Measurements from ENCODE around the gene C10orf105.
A peak's percentile ranks its signal among the peaks of the same experiment; 100 is the strongest.

Gene C10orf105

DNA sequence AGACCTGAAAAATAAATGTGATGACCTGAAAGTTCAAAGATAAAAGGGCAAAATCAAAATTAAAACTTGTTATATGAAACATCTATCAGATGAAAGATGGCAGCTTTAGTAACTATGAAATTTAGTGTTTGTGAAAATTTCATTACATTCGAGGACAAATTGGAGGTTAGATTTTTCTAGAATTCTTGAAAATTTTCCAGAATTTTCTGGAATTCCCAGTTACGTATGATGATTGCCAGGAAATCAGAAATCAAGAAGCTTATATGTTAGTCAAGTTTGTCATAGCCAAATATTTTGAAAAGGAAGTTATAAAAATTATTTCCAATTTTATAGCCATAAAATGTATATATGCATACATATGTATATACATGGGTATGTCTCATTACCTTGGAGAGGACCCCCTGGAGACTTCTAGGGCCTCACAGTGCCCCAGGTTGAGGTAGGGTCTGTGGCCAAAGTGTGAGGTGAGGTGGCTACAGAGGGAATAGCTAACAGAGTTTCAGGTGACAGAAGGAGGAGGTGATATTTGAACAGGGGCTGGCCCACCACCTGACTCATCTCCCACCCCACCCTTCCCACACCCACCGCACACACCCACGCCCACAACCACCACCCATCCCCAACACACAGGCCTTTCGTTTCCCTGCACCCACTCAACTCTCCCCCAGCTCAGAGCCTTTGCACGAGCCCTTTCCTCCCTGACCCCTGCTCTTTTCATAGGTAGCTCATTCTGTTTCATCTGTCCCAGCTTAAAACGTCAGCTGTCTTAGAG, 21.5 kb downstream of the C10orf105 start:
- no peak for DNase-seq (ENCODE audit: low spot score)

DNA sequence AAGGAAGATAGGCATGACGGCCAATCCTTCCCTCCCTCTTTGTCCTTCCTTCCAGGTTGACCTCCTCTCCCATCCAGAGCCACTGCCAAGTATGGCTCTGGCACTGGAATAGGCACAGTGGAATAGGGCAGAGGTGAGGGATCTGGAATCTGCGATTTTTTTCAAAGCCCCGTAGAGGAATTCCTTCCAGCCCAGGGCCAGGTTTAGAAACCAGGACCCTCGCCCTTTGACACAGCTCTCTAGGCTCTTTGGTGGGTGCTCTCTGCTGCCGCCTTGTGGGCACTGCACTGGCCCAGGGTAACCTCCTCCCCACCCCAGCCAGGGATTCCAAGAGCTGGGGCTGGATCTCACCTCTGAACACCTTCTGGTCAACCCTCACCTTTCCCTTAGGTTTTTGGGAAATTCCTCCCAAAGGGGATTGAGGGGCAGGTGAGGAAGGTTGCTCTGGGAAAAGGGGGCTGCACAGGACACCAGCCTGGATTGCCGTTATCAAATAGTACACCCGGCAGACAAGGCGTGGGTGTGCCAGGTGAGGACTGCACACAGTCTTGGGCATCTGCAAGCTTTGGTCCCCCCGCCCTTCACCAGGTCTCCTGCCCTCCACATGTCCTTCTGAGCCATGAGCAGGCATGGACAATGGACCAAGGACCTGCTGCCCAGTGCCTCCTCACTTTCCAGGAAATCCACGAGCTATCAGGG, 22.8 kb downstream of the C10orf105 start:
- DNase-seq (ENCODE audit: low spot score), result peak; percentile 73

DNA sequence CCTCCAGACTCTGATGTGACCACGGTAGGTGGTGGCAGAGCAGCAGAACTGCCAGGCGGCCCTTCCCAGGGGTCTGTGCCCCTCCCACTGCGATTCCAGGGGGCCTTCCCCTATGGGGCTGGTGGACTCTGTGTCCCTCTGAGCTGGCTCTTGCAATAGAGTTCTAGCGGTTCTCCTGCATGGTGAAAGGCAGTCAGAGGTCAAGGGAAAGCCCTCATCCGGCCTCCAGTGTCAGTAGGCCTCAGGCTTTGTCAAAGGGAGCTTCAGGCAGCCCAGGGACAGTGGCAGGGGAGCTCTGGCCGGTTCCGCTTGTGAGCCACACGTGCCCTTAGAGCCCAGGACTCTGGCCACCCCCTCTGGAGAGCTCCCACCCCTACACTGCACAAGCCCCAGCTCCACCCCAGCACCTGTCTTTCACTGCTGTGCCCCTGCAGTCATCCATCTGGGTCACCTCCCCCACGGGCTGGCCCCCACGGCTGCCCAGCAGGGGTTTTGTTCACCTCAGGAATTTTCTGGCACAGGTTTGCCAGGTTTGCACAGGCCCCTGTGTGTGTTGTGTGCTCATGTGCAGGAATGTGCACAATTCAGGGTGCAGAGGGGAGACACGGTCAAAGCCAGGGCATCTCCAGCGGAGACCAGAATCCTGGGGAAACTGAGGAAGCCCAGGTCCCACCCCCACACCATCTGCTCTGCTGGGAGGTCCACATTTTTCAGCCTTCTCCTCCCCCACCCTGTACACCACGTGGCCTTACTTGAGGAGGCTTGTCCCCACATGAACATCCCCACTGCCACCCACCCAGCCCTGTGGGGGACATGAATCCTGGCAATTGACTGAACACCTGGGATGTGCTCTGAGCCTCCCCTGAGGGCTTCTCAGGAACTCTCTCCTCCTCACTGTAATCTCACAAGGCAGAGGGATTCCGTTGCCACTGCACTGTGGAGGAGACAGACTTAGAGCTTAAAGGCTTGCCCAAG, 23.8 kb downstream of the C10orf105 start:
- DNase-seq (ENCODE audit: low spot score), result no peak

DNA sequence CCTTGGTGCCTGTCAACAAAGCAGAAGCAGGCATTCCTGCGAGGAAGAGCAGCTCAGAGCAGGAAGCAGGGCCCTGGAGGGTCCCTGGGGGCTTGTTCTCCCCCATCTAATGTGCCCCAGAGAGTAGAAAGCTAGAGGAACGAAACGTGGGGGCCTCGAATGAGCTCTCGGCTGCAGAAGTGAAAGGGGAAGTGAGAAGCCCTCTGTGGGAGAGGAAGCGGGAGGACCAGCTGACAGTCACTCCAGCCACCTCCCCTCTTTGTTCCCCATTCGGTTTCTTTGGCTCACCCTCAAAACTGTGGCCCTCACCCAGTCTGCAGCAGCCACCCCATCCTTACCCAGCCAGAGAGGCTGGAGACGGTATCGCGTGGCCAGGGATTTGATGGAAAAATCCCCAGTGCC, 25.0 kb downstream of the C10orf105 start:
- DNase-seq (ENCODE audit: low spot score), result peak; percentile 89

DNA sequence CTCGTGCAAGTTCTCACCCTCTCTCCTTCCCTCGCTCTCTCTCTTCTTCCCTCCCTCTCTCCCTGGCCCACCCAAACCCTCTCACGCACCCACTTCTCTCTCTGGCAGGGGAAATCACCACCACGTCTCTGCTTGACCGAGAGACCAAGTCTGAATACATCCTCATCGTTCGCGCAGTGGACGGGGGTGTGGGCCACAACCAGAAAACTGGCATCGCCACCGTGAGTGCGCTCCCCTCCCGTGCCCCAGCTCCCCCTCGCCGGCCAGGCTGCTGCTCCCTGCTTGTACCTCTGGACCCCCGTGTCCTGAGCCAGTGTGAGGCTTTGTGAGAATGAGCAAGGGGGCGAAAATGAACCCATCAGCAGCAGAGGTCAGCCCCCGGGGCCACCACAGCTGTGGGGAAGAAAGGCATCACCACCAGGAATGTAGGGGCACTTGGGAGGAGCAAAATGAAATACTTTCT, 25.5 kb downstream of the C10orf105 start:
- DNase-seq (ENCODE audit: low spot score), result no peak

DNA sequence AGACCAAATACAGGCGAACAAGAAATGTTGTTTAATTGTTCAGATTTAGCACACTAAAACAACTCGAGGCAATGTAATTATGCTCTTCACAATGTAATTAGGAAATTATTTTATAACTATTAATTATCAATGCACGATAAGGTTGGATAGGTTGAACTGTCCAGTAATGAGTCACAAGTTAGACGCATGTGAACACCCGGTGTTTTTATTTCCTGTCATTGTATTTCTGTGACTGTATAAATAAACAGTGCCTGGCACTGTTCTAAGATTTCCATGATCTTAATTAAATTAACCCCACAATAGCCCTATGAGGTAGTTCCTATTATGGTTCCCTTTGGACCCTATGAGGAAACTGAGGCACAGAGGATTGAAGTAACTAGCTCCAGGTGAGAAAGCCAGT, 26.2 kb downstream of the C10orf105 start:
- DNase-seq (ENCODE audit: low spot score), result no peak

DNA sequence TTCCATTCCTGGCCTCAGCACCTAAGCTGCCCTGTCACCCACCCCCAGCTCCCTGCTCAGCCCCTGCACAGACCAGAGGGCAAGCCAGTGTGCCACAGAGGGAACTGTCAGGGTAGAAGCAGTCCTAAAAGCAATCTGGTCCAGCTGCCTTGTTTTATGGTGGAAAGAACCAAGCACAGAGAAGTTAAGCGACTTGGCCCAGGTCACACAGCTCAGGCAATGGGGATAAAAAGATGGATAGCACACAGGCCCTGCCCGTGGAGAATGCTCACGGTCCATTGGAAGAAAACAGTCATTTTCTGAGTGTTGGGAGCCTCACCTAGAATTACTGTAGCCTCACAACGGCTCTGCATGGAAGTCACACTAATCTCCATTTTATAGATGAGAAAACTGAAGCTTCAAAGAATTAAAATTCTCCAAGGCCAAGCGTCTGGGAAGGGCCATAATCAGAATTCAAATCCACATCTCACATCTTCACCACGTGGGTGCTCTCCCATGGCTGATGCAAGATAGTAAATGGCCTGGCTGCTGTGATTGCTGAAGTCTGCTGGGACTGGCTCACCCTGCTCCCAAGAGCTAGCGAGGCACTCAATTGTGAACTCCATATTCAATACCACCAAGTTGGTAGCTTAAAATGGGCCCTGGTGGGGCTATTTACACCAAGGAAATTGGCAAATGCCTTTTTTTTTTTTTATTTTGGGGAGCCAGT, 26.8 kb downstream of the C10orf105 start:
- no peak for DNase-seq (ENCODE audit: low spot score)

DNA sequence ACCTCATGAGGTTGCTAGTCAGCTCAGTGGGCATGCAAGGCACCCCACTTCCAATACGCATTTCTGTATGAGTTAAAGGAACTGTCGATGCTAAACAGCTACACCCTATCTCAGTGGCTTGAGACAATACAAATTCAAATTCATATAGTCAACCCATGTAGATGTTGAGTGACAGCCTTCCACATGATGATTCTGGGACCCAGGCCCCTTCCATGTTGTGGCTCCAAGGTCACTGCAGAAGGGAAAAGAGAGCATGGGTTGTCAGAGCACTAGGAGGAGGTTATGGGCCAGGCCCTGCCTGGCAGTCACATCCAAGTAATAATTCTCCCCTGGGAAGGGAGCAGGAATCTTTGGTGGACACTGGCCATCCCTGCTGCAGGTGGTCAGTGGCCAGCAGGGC, 28.2 kb downstream of the C10orf105 start:
- DNase-seq (ENCODE audit: low spot score), result no peak

DNA sequence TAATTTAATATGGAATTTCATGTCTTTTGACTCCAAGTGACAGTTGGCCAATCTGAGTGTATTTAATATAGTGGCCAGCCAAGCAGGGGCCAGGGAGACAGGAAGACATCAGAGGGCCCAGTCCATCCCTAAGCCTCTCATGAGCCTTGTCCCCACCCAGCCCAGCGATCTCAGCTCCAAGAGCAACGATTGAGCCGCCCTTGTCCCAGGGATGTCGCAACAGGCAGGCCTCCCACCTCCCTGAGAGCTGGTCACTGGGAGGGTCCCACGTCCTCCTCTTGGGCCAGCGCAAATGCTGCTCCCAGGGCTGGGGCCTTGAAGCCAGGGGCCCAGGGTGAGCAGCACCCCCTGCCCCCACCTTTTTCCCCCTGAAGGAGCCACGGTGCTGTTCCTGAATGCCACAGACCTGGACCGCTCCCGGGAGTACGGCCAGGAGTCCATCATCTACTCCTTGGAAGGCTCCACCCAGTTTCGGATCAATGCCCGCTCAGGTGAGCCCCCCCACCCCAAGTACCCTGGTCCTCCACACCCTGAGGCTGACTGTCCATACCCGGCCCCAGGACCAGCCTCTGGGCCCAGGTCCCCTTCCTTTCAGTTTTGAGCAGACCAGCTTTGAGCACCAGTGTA, 29.4 kb downstream of the C10orf105 start:
- DNase-seq (ENCODE audit: low spot score), result no peak

DNA sequence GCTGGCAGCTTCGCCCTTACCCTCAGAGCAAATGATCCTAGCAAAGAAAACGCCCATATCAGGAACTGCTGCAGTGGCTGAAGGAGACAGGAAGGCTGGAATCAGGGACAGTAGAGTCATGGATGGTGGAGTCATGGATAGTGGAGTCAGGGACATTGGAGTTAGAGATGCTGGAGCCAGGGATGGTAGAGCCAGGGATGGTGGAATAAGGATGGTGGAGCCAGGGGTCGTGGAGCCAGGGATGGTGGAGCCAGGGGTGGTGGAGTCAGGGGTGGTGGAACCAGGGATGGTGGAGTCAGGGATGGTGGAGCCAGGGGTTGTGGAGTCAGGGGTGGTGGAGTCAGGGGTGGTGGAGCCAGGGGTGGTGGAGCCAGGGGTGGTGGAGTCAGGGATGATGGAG, 31.3 kb downstream of the C10orf105 start:
- no peak for DNase-seq (ENCODE audit: low spot score)

DNA sequence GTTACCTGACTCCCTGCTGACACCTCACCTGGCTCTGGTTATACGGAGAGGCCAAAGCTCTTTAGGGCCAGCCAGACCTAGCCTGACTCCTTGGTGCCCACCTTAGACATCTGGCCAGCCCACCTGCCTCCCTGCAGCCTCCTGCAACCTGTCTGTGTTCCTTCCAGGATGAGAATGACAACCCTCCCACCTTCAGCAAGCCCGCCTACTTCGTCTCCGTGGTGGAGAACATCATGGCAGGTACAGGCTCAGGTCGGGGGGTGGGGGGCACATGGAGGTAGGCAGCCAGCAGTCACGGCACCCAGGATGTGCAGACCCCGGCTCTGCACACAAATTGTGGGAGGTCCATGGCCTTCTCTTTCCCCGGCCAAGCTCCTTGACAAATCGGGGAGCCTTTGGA, 32.1 kb downstream of the C10orf105 start:
- no peak for DNase-seq (ENCODE audit: low spot score)

DNA sequence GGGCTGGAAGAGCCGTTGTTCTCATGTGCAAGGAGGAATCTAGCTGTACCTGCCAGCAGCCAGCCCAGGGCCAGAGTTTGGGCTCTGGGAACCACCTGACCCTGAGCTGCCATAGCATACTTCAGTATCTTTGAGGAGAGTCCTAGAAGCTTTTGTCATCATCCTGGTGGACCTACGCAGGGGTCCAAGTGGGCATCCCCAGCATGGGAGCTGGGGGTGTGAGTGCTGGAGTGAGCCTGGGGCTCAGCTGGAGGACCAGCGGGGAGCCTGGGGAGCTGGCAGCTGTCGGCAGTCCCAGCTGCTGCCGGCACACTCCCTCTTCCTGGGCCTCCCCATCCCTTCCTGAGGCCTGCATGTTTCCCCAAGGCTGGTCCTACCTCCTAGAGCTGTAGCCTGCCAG, 32.5 kb downstream of the C10orf105 start:
- DNase-seq (ENCODE audit: low spot score), result no peak

DNA sequence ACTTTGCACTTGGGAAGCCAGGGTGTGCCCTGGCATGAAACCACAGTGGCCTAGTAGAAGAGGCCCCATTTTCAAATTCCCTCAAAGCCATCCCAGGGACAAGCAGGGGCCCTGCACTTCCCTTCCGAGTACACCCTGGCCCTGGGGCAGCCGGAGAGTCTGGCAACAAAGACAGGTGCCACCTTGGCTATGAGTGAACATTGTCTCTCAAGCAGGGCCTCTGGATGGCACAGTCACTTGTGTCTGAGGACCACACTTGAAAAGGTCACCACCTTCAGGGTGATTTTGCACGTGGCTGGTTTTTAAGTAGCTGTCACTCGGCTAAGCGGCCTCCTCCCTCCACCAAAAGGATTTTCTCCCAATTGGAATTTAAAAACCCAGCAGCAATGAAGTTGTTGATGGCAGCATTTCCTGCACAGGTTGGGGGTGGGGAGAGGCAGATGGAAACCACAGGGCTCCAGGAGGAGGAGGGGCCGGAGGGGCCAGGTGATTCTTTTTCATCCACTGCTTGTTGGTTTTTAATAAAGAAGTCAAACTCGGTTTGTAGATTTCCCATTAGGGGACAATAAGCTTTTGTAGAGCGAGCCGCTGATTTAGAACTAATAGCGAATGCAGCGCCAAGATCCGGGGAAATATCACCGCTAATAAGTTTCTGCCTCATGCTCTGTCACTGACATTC, 33.9 kb downstream of the C10orf105 start:
- no peak for DNase-seq (ENCODE audit: low spot score)

DNA sequence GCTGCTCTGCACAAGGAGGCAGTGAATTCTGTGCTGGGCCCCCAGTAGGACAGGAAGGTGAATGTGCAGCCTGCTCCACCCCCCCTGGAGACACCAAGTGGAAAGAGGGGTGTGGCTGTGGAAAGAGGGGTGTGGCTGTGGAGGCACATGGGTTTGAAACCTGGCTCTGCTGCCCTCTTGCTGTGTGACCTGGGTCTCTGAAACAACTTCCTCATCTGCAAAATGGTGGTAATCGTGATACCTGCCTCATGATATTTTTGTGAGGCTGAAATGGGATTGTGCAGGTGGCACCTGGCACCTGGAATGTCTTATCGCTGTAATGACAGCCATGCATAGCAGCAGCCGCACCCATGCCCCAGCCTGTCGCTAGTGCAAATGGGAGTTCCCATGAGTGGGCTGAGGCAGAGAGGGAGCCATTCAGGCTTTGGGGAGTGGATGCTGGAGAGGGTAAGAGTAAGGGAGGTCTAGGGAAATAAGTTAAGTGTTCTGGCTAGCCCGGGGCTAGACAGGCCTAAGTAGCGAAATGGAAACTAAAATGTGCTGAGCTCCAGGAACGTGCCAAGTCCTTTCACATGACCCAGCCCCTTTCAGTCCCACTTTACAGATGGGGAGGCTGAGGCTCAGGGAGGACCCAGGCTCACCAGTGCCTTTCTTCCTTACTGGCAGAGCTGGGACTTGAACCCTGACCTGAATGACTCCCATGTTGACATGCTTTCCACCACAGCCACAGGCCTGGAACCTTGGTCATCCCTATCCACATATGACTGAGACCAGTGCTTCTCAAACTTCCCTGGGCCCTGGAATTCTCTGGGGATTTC, 35.0 kb downstream of the C10orf105 start:
- peak; percentile 50 for DNase-seq (ENCODE audit: low spot score)

DNA sequence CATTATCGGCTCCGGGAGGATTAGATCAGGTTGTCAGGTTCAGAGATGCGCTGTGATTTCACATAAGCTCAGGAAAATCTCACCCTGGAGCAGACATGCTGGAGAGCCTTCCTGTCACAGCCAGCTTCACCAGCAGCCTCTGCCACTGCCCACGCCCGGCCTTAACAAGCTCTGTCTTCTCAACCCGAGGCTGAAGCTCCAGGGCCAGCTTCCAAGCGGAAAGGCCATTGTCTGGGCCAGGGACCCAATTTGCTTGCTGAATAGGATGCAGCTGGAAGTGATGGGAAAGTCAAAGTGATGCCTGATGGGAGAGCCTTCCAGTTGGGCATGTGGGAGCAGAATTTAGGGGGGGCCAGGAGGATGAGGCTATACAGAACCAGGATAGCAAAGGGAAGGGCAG, 36.3 kb downstream of the C10orf105 start:
- DNase-seq (ENCODE audit: low spot score), result no peak

DNA sequence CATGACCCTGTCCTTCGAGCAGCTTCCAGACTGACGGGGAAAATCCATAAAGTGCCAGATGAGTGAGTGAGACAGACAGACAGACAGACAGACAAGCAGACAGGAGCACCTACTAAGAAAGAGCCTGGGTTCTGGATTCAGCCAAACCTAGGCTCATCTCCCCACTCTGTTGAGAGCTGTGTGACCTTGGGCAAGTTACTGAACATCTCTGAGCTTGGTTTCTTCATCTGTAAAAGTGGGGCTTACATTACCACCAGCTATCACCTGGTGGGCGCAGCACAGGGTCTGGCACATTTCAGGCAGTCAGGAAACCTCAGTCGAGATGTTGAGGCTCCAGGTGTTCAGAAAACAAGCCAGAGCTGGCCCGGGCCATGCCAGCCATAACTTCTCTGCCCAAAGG, 37.6 kb downstream of the C10orf105 start:
- DNase-seq (ENCODE audit: low spot score), result no peak

DNA sequence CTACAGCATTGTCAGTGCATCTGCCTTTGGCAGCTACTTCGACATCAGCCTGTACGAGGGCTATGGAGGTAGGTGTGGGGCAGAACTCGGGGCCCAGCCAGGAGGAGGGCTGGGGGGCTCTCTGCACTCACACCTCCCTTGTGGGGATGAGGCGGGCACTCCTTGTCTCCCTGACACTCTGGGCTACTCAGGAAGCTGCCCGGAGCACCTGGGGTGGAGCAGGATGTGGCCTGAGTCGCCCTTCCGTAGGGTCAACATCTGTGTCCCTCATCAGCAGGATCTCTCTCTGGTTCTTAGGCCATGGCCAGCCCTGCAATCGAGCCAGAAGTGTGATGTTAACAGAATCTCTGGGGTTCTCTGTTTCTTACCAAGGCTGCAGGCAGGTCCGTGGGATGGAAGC, 40.2 kb downstream of the C10orf105 start:
- DNase-seq (ENCODE audit: low spot score), result no peak

DNA sequence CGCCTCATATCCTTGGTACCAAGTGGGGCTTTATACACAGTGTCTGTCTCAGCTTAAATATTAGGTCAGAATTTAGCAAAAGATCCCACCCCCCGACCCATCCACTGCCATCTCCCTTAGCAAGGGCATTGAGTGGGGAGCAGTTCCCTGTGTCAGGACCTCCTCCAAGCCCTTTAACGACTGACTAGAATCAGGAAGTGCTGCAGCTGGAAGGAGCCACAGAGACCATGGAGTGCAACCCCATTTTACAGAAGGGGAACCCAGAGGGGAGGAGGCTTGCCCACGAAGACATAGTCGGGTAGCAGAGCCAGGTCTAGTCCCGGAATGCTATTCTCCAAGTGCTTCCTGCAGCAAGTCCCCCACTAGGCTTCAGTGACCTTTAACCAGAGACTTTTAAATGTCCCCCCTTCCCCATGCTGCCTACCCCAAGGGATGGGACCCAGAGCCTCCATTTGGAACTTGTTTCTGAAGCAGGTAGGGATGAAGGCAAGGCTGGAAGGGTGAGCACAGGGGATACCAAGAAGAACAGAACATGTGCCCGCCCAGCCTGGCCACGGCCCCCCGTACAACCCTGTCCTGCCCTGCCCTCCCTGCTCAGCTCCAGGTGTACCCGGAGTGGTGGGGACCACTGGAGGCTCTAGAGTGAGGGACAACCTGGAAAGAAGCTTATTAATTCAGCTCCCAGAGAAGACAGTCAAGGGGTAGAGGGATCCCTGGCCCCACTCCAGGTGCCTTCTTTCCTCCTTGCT, 41.3 kb downstream of the C10orf105 start:
- DNase-seq (ENCODE audit: low spot score), result no peak

DNA sequence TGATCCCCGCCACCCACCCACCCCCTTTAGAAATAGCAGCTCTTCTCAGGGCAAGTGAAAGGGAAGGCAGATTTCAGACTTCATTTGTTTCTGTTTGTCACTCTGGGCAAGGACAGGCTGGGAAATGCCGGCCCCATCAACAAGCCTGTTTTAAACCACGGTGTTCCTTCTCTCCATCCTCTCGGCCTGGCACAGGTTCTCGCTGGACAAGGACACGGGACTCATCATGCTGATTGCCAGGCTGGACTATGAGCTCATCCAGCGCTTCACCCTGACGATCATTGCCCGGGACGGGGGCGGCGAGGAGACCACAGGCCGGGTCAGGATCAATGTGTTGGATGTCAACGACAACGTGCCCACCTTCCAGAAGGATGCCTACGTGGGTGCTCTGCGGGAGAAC, 42.3 kb downstream of the C10orf105 start:
- DNase-seq (ENCODE audit: low spot score), result no peak

Measured in germinal center (tissue), 1 donor.